Activated CD4-positive, alpha-beta memory T cell treated with anti-CD3 and anti-CD28 coated beads for 36 hours (primary cell): ENCODE results near the gene KHDRBS2. TPM values are rescaled to one million over a fixed set of nuclear protein-coding genes. Genes with fewer than 3 reads are reported as not detected.

Experiments
- CTCF ChIA-PET: fragments of 350-600 bp; sonication (Branson Sonifier 250); formaldehyde crosslinking; loops from one replicate; lab custom pipeline; 2021; ENCODE audit warnings: antibody characterized with exemption, inconsistent platforms; lab: Charles Lee
- POLR2A ChIA-PET: fragments of 350-600 bp; sonication (Branson Sonifier 250); formaldehyde crosslinking; loops from one replicate; lab custom pipeline; 2021; ENCODE audit warnings: antibody characterized with exemption; lab: Charles Lee
- DNase-seq: peaks from one replicate; pipeline ENCODE4 v3.0.0-alpha.2; 2020
- H3K27ac Mint-ChIP-seq: one replicate; pipeline ENCODE4 v1.8.0; 2021; ENCODE audit warnings: mixed read lengths
- H3K27me3 Mint-ChIP-seq: one replicate; pipeline ENCODE4 v1.8.0; 2021; ENCODE audit warnings: mixed read lengths
- H3K36me3 Mint-ChIP-seq: one replicate; pipeline ENCODE4 v1.8.0; 2021; ENCODE audit warnings: mixed read lengths
- H3K4me1 Mint-ChIP-seq: one replicate; pipeline ENCODE4 v1.8.0; 2021; ENCODE audit warnings: low read depth, mixed read lengths
- H3K4me3 Mint-ChIP-seq: one replicate; pipeline ENCODE4 v1.8.0; 2021; ENCODE audit warnings: mild to moderate bottlenecking, mixed read lengths
- H3K9me3 Mint-ChIP-seq: one replicate; pipeline ENCODE4 v1.8.0; 2021; ENCODE audit warnings: mixed read lengths
- intact Hi-C: fragments of 100-400 bp; cut with micrococcal nuclease; formaldehyde crosslinking; loops from one replicate; pipeline ENCODE4 v1.15.1; 2023
- total RNA-seq, 2 experiments: library from RNA; stranded (reverse); gene quantifications; one replicate each; pipeline ENCODE4 v1.2.3, GENCODE V29; 2021

Gene KHDRBS2
- total RNA-seq, result not detected

DNA sequence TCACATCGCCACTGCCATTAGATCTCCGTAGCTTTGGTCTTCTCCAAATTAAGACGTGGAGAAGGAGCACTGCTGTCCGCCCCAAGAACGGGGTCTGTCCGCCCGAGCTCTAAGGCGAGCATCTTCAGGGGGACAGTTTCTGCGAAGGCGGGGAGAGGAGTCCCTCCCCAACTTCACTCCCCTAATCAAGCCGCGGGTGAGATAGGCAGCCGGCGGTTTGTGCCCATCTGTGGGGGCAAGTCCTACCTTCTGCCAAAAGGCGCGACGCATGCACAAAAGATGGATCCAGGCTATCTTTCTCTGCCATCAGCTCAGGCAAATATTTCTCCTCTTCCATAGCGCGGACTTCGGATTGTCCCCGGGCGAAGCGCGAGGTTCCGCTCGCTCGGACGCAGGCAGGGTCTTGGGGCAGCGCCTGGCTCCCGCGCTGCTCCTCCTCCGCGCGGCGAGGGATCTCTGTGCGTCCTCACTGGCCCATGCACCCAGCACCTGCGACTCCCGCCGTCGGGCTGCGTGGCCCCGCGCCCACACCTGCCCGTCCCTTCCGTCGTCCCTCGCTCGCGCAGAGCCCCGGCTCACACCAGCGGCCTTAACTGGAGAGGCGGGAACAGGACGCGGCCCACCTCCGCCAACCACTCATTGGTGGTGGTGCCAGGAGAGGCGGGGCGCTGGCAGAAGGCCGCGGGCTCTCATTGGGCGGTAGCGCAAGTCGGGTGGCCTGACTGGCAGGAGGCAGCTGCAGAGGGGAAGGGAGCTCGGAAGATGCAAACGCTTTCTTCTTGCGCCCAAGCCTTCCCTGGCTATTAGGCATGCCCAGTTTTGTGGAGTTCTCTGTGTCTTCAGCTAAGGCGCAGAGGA lies at the start of gene KHDRBS2:
Gene KHDRBS2 (minus strand): TSS at position 614 of the 858 bp plus-strand sequence.
- ChIA-PET CTCF (no interaction called here), POLR2A (no interaction called here)
- peaks cover 5% of the 10 kb centered on the region for H3K27me3 Mint-ChIP-seq
- H3K9me3 Mint-ChIP-seq, result no peaks in the 10 kb centered on the region
- H3K36me3 Mint-ChIP-seq, result no peaks in the 10 kb centered on the region
- intact Hi-C loops, result no loop called here
- H3K4me1 Mint-ChIP-seq, result no peaks in the 10 kb centered on the region
- no peak for DNase-seq
- no peak within 1 kb of the TSS for H3K27ac Mint-ChIP-seq
- H3K4me3 Mint-ChIP-seq, result no peak within 1 kb of the TSS

DNA sequence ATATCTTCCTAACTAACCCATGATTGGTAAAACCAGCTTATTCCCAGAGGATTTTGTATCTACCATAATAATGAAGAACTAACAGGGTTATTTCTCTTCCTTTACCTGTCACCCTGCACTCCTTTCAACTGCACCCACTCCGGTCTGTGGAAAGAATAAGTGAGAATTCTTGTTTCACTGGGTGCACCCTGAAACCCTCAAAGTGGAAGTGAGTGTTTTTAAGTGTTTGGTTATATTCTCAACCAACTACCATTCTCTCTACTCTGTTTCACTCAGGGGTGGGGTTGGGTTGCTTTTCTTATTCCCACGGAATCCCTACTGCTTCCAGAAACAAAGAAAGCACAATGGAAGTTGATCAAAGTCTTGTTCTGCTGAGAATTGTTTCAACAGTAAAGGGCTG lies 42.6 kb upstream of the KHDRBS2 start:
- no peaks in the 10 kb centered on the region for H3K4me1 Mint-ChIP-seq
- H3K27me3 Mint-ChIP-seq, result no peaks in the 10 kb centered on the region
- intact Hi-C loops, result no loop called here
- ChIA-PET CTCF (no interaction called here), POLR2A (no interaction called here)
- DNase-seq, result no peak
- no peaks in the 10 kb centered on the region for H3K36me3 Mint-ChIP-seq
- H3K4me3 Mint-ChIP-seq, result no peak overlapping the region
- no peak overlapping the region for H3K27ac Mint-ChIP-seq
- H3K9me3 Mint-ChIP-seq, result peaks cover 14% of the 10 kb centered on the region

DNA sequence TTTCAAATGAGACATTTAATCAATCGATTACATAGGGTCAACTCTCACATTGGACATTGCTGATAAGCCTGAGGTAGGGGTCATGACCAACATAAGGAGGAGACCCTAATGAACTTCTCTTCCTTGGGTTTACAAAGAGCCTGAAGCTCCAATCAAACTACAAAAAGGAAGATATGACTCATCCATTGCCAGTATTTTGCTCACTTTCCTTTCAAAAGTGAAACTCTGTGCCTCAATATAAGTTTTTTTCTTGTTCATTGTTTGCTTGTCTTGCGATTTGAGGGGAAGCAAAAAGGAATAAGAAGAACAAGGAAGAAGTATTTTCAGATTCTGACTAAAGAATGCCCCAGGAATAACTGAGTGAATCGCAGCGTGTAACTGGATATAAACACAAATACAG lies 38.8 kb upstream of the KHDRBS2 start:
- no peak for DNase-seq

DNA sequence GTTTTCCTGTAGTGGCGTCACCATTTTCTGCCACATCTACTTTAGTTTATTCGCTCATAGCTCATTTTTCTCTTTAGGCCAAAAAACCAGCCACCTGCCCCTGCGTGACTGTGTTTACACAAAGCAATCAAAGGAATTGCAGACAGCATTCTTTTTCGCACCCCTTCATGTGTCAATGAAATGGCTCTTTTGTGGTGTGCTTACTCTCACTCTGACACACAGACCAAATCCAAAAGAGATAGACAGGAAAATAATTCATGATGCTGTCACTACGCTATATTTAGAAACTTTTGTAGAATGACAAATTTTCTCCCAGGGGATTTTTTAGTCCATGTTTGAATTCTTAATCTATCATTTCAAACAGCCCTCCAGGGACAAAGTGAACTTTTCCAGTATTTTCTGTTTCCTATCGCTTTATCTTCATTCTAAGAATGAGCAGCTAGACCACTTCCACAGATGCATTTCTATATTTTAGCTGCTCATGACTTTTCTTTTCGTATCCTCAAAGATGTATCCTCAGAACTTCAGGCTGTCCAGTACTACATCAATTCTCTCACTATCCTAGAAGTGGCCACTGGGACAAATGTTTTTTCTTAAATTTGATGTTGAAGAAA lies 37.9 kb upstream of the KHDRBS2 start:
- DNase-seq, result no peak
- intact Hi-C loops, result no loop called here
- Mint-ChIP-seq H3K27ac (no peak overlapping the region), H3K4me1 (no peaks in the 10 kb centered on the region), H3K36me3 (no peaks in the 10 kb centered on the region), H3K9me3 (peaks cover 12% of the 10 kb centered on the region), H3K4me3 (no peak overlapping the region), H3K27me3 (no peaks in the 10 kb centered on the region)
- CTCF ChIA-PET, result no interaction called here
- POLR2A ChIA-PET, result no interaction called here

More for the DNA sequence above, 38.8 kb upstream of the KHDRBS2 start:
- POLR2A ChIA-PET, result no interaction called here
- no peaks in the 10 kb centered on the region for H3K4me1 Mint-ChIP-seq
- H3K27me3 Mint-ChIP-seq, result no peaks in the 10 kb centered on the region
- H3K27ac Mint-ChIP-seq, result no peak overlapping the region
- intact Hi-C loops, result no loop called here
- H3K4me3 Mint-ChIP-seq, result no peak overlapping the region
- no peaks in the 10 kb centered on the region for H3K36me3 Mint-ChIP-seq
- CTCF ChIA-PET, result no interaction called here
- peaks cover 12% of the 10 kb centered on the region for H3K9me3 Mint-ChIP-seq

DNA sequence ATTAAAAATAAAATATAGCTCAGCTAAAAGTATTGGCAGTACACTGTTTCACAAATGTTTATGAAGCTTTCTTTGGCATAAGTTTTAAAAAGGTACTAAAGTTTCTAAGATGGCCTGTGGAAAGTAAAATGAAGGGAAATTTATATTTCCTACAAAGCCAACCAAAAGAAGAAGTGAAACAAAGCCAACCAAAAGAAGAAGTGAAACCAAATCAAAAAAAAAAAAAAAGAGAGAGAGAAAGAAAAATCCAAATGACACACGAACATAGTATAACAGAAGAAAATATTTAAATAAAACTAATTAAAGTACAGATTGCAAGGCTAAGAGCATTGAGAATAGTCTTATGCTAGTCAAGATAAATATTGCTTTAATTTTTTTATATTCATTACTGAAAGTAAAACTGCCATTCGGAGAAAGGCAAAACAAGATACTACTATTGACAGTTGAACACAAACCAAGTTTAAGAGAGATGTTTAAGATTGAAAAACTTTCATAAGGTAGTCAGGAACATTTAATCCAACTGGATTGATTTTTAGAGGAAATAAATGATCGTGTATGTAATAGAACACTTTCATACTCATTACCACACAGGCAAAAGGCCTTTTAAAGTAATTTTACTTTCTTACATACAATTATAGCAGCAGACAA lies 12.8 kb upstream of the KHDRBS2 start:
- Mint-ChIP-seq H3K36me3 (no peaks in the 10 kb centered on the region), H3K27me3 (no peaks in the 10 kb centered on the region), H3K27ac (no peak overlapping the region), H3K9me3 (peaks cover 6% of the 10 kb centered on the region), H3K4me3 (no peak overlapping the region), H3K4me1 (no peaks in the 10 kb centered on the region)
- intact Hi-C loops, result no loop called here
- DNase-seq, result no peak
- CTCF ChIA-PET, result no interaction called here
- POLR2A ChIA-PET, result no interaction called here

DNA sequence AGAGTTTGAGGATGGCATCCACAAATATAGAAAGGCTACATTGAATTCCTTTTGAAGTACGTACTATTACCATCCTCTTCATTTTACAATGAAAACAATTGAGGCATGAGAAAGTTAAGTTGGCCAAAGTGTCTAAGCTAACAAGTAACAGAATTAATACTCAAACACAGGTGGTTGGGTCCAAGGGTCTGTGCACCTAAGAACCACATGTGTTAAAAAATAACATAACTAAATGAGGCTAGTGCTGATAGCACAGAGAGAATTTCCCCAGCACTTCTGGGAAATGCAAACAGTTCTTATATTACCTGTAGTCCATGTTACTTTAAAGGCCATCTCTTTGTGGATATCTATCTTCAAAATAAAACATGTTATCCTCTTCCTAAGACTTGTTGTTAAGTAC lies 10.5 kb upstream of the KHDRBS2 start:
- H3K36me3 Mint-ChIP-seq, result no peaks in the 10 kb centered on the region
- H3K4me1 Mint-ChIP-seq, result no peaks in the 10 kb centered on the region
- ChIA-PET POLR2A (no interaction called here), CTCF (no interaction called here)
- no peaks in the 10 kb centered on the region for H3K27me3 Mint-ChIP-seq
- intact Hi-C loops, result no loop called here
- H3K27ac Mint-ChIP-seq, result no peak overlapping the region
- H3K9me3 Mint-ChIP-seq, result peaks cover 6% of the 10 kb centered on the region
- no peak for DNase-seq
- no peak overlapping the region for H3K4me3 Mint-ChIP-seq

DNA sequence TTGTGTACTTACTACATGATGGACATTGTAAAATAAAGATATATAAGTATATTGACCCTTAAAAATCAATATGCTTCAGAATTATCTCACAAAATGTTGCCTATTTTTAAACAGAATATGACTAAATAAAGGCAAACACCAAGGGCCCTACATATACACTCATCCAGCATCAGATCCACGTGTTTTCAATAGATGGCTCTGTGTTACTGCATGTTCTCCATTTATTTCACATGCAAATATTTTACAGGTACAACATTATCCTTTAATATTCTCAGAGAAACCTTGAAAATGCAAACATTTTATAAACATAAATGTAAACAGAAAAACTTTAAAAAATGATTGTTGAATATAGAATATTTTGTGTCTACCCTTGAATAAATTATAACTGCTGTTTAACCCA lies 2.9 kb upstream of the KHDRBS2 start:
- Mint-ChIP-seq H3K27me3 (peaks cover 5% of the 10 kb centered on the region), H3K27ac (no peak overlapping the region), H3K36me3 (no peaks in the 10 kb centered on the region), H3K9me3 (no peaks in the 10 kb centered on the region), H3K4me3 (no peak overlapping the region), H3K4me1 (no peaks in the 10 kb centered on the region)
- ChIA-PET CTCF (no interaction called here), POLR2A (no interaction called here)
- DNase-seq, result no peak
- intact Hi-C loops, result no loop called here

DNA sequence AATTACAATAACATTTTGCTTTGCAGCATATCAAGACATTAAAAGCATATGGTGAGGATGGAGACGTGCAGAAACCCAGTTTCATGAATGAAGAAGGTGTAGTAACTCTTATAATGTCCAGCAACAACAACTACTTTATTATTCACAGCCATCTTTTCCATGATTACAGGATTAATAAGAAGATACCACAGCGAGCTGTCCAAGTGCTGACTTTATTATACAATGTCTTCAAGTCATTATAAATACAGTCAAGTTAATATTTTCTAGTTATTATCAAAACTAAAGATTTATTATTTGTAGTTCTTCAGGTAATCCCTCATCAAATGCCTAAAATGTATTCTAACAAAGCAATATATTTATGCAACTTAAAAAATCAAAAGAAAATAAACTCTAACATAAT lies 2.5 kb upstream of the KHDRBS2 start:
- no peak for DNase-seq
- no peak overlapping the region for H3K27ac Mint-ChIP-seq
- POLR2A ChIA-PET, result no interaction called here

DNA sequence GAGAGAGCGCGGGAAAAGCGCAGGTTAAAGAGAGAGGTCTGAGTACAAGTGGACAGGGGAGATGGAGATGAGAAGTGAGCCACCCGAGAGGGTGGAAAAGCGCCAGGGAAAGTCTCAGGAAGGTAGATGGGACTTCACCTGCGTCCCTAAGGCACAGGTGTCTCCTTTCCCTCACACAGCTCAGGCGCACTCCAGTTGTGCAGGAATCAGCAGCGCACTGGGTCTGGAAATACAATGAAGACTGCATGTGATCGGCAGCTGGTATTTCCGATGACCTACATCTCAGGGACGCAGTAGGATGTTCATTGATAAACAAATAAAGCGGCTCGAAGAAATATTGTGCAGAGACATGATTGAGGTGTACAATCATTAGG lies 432 bp upstream of the KHDRBS2 start:
- Mint-ChIP-seq H3K36me3 (no peaks in the 10 kb centered on the region), H3K4me3 (no peak overlapping the region), H3K27me3 (peaks cover 5% of the 10 kb centered on the region), H3K4me1 (no peaks in the 10 kb centered on the region), H3K27ac (no peak overlapping the region), H3K9me3 (no peaks in the 10 kb centered on the region)
- ChIA-PET POLR2A (no interaction called here), CTCF (no interaction called here)
- intact Hi-C loops, result no loop called here
- no peak for DNase-seq

More for the DNA sequence above, 2.5 kb upstream of the KHDRBS2 start:
- H3K36me3 Mint-ChIP-seq, result no peaks in the 10 kb centered on the region
- peaks cover 5% of the 10 kb centered on the region for H3K27me3 Mint-ChIP-seq
- no peaks in the 10 kb centered on the region for H3K9me3 Mint-ChIP-seq
- H3K4me3 Mint-ChIP-seq, result no peak overlapping the region
- CTCF ChIA-PET, result no interaction called here
- intact Hi-C loops, result no loop called here
- H3K4me1 Mint-ChIP-seq, result no peaks in the 10 kb centered on the region

DNA sequence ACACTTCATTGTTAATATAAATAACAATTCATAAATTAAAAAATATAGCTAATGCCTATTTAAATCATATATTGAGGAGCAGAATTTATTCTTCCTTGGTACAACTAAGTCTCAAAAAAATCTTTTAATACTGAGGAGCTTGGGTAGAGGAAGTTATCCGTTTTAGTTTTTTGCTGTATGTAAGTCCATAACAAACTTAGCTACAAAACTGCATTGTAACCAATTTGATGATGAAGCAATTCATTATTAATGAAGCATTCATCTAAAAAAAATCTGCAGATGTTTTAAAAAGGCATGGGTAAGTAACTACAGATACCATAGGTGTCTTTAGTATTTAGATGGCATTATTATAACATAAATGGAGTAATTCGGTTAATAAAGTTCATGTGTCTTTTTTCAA lies 1.3 kb downstream of the KHDRBS2 start:
- POLR2A ChIA-PET, result no interaction called here

DNA sequence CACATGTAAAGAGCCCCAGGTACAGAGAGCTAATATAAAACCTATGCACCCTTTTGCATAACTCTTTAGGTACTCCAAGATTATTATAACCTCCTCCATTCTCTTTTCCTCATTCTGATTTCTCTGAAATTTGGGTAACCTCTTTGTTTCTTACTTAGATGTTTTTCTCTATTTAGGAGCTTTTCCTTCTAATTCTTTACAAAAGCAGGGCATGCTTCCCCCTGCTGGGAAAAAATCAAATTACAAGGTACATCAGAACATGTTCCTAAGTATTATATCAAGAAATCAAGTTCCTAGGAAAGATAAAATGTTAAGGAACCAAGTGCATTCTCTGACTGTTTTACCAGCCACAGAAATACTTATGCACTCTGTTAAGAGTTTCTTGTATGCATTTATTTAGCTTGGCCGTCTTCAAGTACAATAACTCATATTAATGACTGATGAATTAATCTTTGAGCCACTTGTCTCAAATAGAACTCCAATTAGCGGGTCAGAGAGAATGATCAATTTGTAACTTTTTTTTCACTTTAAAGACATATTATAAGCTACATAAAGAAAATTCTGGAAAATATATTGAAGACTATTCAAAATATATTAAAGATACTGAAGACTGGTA lies 2.1 kb downstream of the KHDRBS2 start:
- H3K27me3 Mint-ChIP-seq, result peaks cover 5% of the 10 kb centered on the region
- no peaks in the 10 kb centered on the region for H3K4me1 Mint-ChIP-seq
- H3K36me3 Mint-ChIP-seq, result no peaks in the 10 kb centered on the region
- no peak overlapping the region for H3K4me3 Mint-ChIP-seq
- H3K27ac Mint-ChIP-seq, result no peak overlapping the region
- intact Hi-C loops, result no loop called here
- ChIA-PET POLR2A (no interaction called here), CTCF (interaction anchor here (1.1 kb wide), 1 partner anchor 76 kb away, joined by 3 read pairs; no protein-coding TSS in a partner anchor)
- no peaks in the 10 kb centered on the region for H3K9me3 Mint-ChIP-seq
- DNase-seq, result no peak

More for the DNA sequence above, 1.3 kb downstream of the KHDRBS2 start:
- Mint-ChIP-seq H3K4me3 (no peak overlapping the region), H3K4me1 (no peaks in the 10 kb centered on the region), H3K9me3 (no peaks in the 10 kb centered on the region), H3K27ac (no peak overlapping the region), H3K36me3 (no peaks in the 10 kb centered on the region), H3K27me3 (peaks cover 5% of the 10 kb centered on the region)
- DNase-seq, result no peak
- intact Hi-C loops, result no loop called here
- CTCF ChIA-PET, result no interaction called here

DNA sequence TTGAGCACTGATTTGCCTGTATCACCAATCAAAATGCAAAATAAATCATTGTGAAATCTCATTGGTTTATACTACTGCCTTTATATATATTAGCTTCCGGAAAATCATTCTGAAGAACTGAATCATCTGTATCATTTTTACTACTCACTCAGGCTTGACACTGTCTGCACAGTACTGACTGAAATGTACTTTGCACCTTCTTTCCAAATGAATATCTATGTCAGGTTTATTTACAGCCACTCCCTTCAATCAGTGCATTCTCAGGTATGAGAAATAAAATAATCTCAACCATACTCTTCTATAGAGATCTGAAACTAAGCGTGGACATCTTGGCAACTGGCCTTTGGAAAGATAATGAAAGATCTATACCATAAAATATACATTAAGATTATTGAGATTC lies 2.7 kb downstream of the KHDRBS2 start:
- DNase-seq, result no peak
- Mint-ChIP-seq H3K4me3 (no peak overlapping the region), H3K27me3 (peaks cover 5% of the 10 kb centered on the region)

More for the DNA sequence above, 2.7 kb downstream of the KHDRBS2 start:
- H3K9me3 Mint-ChIP-seq, result no peaks in the 10 kb centered on the region
- H3K36me3 Mint-ChIP-seq, result no peaks in the 10 kb centered on the region
- H3K27ac Mint-ChIP-seq, result no peak overlapping the region
- POLR2A ChIA-PET, result no interaction called here
- intact Hi-C loops, result no loop called here
- CTCF ChIA-PET, result interaction anchor here (1.1 kb wide), 1 partner anchor 77 kb away, joined by 3 read pairs; no protein-coding TSS in a partner anchor
- no peaks in the 10 kb centered on the region for H3K4me1 Mint-ChIP-seq
